ENCODE results near the gene MAFF.

DNA sequence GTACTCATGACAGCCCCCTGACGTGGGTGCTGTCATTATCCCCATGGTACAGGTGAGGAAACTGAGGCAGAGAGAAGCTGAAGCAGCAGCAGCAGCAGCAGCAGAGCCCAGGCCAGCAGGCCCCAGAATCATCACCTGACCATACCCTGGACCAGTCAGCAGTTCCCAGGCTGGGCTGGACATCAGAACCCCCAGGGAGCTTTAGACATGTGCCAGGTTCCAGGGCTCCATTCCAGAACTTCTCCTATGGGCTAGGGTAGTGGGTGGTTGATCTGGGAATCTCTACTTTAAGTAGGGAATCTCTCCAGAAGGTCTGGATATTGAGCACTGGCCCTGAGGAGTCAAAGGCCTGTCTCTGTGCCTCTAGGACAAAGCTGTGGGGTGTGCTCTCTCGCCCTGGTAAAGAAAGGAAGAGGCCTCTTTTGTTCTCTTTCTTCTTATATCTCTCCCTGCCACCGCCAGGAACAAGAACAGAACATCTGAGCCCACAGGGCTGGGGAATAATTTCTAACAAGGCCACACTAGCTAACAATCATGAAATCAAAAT is 26.6 kb downstream of the MAFF start:
- TF ChIP-seq, protein P1, sequence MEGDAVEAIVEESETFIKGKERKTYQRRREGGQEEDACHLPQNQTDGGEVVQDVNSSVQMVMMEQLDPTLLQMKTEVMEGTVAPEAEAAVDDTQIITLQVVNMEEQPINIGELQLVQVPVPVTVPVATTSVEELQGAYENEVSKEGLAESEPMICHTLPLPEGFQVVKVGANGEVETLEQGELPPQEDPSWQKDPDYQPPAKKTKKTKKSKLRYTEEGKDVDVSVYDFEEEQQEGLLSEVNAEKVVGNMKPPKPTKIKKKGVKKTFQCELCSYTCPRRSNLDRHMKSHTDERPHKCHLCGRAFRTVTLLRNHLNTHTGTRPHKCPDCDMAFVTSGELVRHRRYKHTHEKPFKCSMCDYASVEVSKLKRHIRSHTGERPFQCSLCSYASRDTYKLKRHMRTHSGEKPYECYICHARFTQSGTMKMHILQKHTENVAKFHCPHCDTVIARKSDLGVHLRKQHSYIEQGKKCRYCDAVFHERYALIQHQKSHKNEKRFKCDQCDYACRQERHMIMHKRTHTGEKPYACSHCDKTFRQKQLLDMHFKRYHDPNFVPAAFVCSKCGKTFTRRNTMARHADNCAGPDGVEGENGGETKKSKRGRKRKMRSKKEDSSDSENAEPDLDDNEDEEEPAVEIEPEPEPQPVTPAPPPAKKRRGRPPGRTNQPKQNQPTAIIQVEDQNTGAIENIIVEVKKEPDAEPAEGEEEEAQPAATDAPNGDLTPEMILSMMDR (IDR thresholded peaks at IDR 0.05), result no peak
- TF ChIP-seq POLR2A (IDR thresholded peaks at IDR 0.05), result no peak

All from Peyer's patch (tissue), 4 donors.